ENCODE measurements around the gene RGMA. TPM values are rescaled to one million over a fixed set of nuclear protein-coding genes. Genes with fewer than 3 reads are reported as not detected.
A peak's percentile ranks its signal among the peaks of the same experiment; 100 is the strongest.
"Not testable (repeated sequence)": the region's sequence is repeated elsewhere in the genome, so short reads cannot be mapped to it uniquely, and the experiment has no call there.

The RGMA gene
- total and polyA plus RNA-seq, 2 donors from 2014 or later: 4.4 to 4.7 TPM

GRCh38 chr15:93063262-93063671 lies 25.7 kb downstream of the RGMA start:
- no peak for FAIRE-seq

GRCh38 chr15:93062628-93063261 lies 26.3 kb downstream of the RGMA start:
- H3K27ac ChIP-seq (ENCODE audit: low read depth in 2 of 2, low read length in 2 of 2); H3K36me3 ChIP-seq (ENCODE audit: control insufficient read depth in 2 of 3, insufficient read depth in 3 of 3, low read length in 3 of 3); H3K27me3 ChIP-seq (ENCODE audit: control insufficient read depth, insufficient read depth, low read length); H3K9ac ChIP-seq (ENCODE audit: low read length in 3 of 3); H3K4me3 ChIP-seq (ENCODE audit: low read length in 3 of 3); H3K9me3 ChIP-seq (ENCODE audit: control insufficient read depth in 2 of 3, insufficient read depth in 1 of 3, low read length in 3 of 3); intact Hi-C loops (cut with DNase I); FAIRE-seq: not testable (repeated sequence)
- H3K4me1 ChIP-seq (ENCODE audit: control insufficient read depth in 2 of 3, insufficient read depth in 2 of 3, low read depth in 1 of 3, low read length in 3 of 3): peaks cover 0 to 11% (median 0%) of the 10 kb centered on the region in 3 donors
- DNase-seq: peak in 1 of 5 donors; percentile 33

More at GRCh38 chr15:93063262-93063671, 25.7 kb downstream of the RGMA start:
- intact Hi-C loops (cut with DNase I): no loop called here
- Histone ChIP-seq H3K9ac (ENCODE audit: low read length in 3 of 3) (no peak overlapping the region), H3K9me3 (ENCODE audit: control insufficient read depth in 2 of 3, insufficient read depth in 1 of 3, low read length in 3 of 3) (no peaks in the 10 kb centered on the region), H3K36me3 (ENCODE audit: control insufficient read depth in 2 of 3, insufficient read depth in 3 of 3, low read length in 3 of 3) (no peaks in the 10 kb centered on the region), H3K4me3 (ENCODE audit: low read length in 3 of 3) (no peak overlapping the region), H3K27ac (ENCODE audit: low read depth in 2 of 2, low read length in 2 of 2) (no peak overlapping the region), H3K27me3 (ENCODE audit: control insufficient read depth, insufficient read depth, low read length) (no peaks in the 10 kb centered on the region), H3K4me1 (ENCODE audit: control insufficient read depth in 2 of 3, insufficient read depth in 2 of 3, low read depth in 1 of 3, low read length in 3 of 3) (peaks cover 0 to 11% (median 0%) of the 10 kb centered on the region in 3 donors)
- DNase-seq: peak in 1 of 5 donors; percentile 35
- TF ChIP-seq, protein P1, sequence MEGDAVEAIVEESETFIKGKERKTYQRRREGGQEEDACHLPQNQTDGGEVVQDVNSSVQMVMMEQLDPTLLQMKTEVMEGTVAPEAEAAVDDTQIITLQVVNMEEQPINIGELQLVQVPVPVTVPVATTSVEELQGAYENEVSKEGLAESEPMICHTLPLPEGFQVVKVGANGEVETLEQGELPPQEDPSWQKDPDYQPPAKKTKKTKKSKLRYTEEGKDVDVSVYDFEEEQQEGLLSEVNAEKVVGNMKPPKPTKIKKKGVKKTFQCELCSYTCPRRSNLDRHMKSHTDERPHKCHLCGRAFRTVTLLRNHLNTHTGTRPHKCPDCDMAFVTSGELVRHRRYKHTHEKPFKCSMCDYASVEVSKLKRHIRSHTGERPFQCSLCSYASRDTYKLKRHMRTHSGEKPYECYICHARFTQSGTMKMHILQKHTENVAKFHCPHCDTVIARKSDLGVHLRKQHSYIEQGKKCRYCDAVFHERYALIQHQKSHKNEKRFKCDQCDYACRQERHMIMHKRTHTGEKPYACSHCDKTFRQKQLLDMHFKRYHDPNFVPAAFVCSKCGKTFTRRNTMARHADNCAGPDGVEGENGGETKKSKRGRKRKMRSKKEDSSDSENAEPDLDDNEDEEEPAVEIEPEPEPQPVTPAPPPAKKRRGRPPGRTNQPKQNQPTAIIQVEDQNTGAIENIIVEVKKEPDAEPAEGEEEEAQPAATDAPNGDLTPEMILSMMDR (IDR thresholded peaks at IDR 0.05; ENCODE audit: borderline replicate concordance, extremely low read depth, insufficient read depth): no peak

- Histone ChIP-seq H3K27ac (ENCODE audit: low read depth in 2 of 2, low read length in 2 of 2) (no peak overlapping the region), H3K36me3 (ENCODE audit: control insufficient read depth in 2 of 3, insufficient read depth in 3 of 3, low read length in 3 of 3) (no peaks in the 10 kb centered on the region), H3K4me1 (ENCODE audit: control insufficient read depth in 2 of 3, insufficient read depth in 2 of 3, low read depth in 1 of 3, low read length in 3 of 3) (peaks cover 0 to 11% (median 0%) of the 10 kb centered on the region in 3 donors), H3K9ac (ENCODE audit: low read length in 3 of 3) (no peak overlapping the region), H3K9me3 (ENCODE audit: control insufficient read depth in 2 of 3, insufficient read depth in 1 of 3, low read length in 3 of 3) (no peaks in the 10 kb centered on the region), H3K4me3 (ENCODE audit: low read length in 3 of 3) (no peak overlapping the region), H3K27me3 (ENCODE audit: control insufficient read depth, insufficient read depth, low read length) (no peaks in the 10 kb centered on the region)
- peak in 2 of 5 donors; percentile 50 to 54 for DNase-seq
- no peak for FAIRE-seq
- intact Hi-C loops (cut with DNase I): no loop called here
- TF ChIP-seq, protein P1 (IDR thresholded peaks at IDR 0.05; ENCODE audit: borderline replicate concordance, extremely low read depth, insufficient read depth): no peak
Measured at GRCh38 chr15:93060336-93061248, 28.4 kb downstream of the RGMA start.

DNA sequence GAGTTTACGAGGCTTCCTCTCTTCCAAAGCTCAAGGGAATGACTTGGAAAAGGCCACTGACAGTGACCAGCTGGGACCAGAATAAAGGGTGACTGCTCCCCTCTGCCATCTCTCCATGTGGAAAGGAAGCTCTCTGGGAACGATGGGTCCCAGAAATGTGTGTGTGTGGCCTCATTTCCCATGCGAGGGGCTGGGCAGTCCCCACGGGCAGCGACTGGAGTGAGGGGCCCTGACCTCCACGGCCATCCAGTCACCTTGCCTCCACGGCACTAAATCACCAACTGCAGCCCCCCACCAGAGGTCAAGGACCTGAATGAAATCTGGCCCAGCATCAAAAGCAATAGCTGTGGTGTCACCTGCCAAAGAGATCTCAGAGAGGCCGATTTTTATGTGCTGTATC lies 29.6 kb downstream of the RGMA start:
- H3K4me3 ChIP-seq (ENCODE audit: low read length in 3 of 3): no peak overlapping the region
- TF ChIP-seq, protein P1 (IDR thresholded peaks at IDR 0.05; ENCODE audit: borderline replicate concordance, extremely low read depth, insufficient read depth): no peak
- no peaks in the 10 kb centered on the region for H3K36me3 ChIP-seq (ENCODE audit: control insufficient read depth in 2 of 3, insufficient read depth in 3 of 3, low read length in 3 of 3)
- intact Hi-C loops (cut with DNase I): no loop called here
- H3K4me1 ChIP-seq (ENCODE audit: control insufficient read depth in 2 of 3, insufficient read depth in 2 of 3, low read depth in 1 of 3, low read length in 3 of 3): peaks cover 0 to 9% (median 0%) of the 10 kb centered on the region in 3 donors
- no peaks in the 10 kb centered on the region for H3K9me3 ChIP-seq (ENCODE audit: control insufficient read depth in 2 of 3, insufficient read depth in 1 of 3, low read length in 3 of 3)
- FAIRE-seq: no peak
- no peak overlapping the region for H3K9ac ChIP-seq (ENCODE audit: low read length in 3 of 3)
- DNase-seq: peak in 1 of 5 donors; percentile 50
- no peak overlapping the region for H3K27ac ChIP-seq (ENCODE audit: low read depth in 2 of 2, low read length in 2 of 2)
- no peaks in the 10 kb centered on the region for H3K27me3 ChIP-seq (ENCODE audit: control insufficient read depth, insufficient read depth, low read length)
